Parathyroid adenoma (tissue), 2 donors: ENCODE measurements around the gene NCKAP5.
A peak's percentile ranks its signal among the peaks of the same experiment; 100 is the strongest.

Experiments
- H2AFZ ChIP-seq: fragments of 300-600 bp; sonication (generic); one replicate; pipeline ENCODE4 v1.7.0; 2017; ENCODE audit warnings: antibody characterized with exemption, mild to moderate bottlenecking
- H3K27ac ChIP-seq: fragments of 300-600 bp; sonication (generic); one replicate; pipeline ENCODE4 v1.7.0; 2017
- H3K27me3 ChIP-seq: fragments of 300-600 bp; sonication (generic); one replicate; pipeline ENCODE4 v1.7.0; 2017; ENCODE audit warnings: low read length; ENCODE audit not compliant: control insufficient read depth, insufficient read depth
- H3K36me3 ChIP-seq: fragments of 300-600 bp; sonication (generic); one replicate; pipeline ENCODE4 v1.7.0; 2017; ENCODE audit warnings: low read length; ENCODE audit not compliant: control insufficient read depth, insufficient read depth
- H3K4me1 ChIP-seq: fragments of 300-600 bp; sonication (generic); one replicate; pipeline ENCODE4 v1.7.0; 2017; ENCODE audit warnings: control low read depth
- H3K4me2 ChIP-seq: fragments of 300-600 bp; sonication (generic); one replicate; pipeline ENCODE4 v1.7.0; 2017; ENCODE audit warnings: low read length
- H3K4me3 ChIP-seq: fragments of 300-600 bp; sonication (generic); one replicate; pipeline ENCODE4 v1.7.0; 2017; ENCODE audit warnings: low read depth, low read length
- H3K79me2 ChIP-seq: fragments of 300-600 bp; sonication (generic); one replicate; pipeline ENCODE4 v1.7.0; 2017; ENCODE audit warnings: control low read depth
- H3K9ac ChIP-seq: fragments of 300-600 bp; sonication (generic); one replicate; pipeline ENCODE4 v1.7.0; 2017; ENCODE audit warnings: mild to moderate bottlenecking
- H3K9me3 ChIP-seq: fragments of 300-600 bp; sonication (generic); one replicate; pipeline ENCODE4 v1.7.0; 2017; ENCODE audit warnings: low read length; ENCODE audit not compliant: control insufficient read depth
- CTCF ChIP-seq: fragments of 300-600 bp; sonication (generic); IDR thresholded peaks from one replicate; pipeline ENCODE4 v1.7.0; 2017; ENCODE audit warnings: antibody characterized with exemption, mild to moderate bottlenecking
- donor health status: primary hyperparathyroidism.

NCKAP5 gene

GRCh38 chr2:133569286-133569830 lies 1.1 kb upstream of the NCKAP5 start:
- no peaks in the 10 kb centered on the region for H3K9me3 ChIP-seq
- H3K4me3 ChIP-seq = no peak overlapping the region
- H3K36me3 ChIP-seq = no peaks in the 10 kb centered on the region
- no peak for TF ChIP-seq CTCF
- no peaks in the 10 kb centered on the region for H3K27me3 ChIP-seq
- H3K9ac ChIP-seq = no peak overlapping the region
- no peak overlapping the region for H3K27ac ChIP-seq
- H2AFZ ChIP-seq = no peak overlapping the region
- no peaks in the 10 kb centered on the region for H3K79me2 ChIP-seq
- H3K4me1 ChIP-seq = no peaks in the 10 kb centered on the region
- no peak overlapping the region for H3K4me2 ChIP-seq

- Histone ChIP-seq H3K79me2 (no peaks in the 10 kb centered on the region), H3K27ac (no peak overlapping the region), H3K9ac (no peak overlapping the region), H3K27me3 (no peaks in the 10 kb centered on the region), H3K4me1 (no peaks in the 10 kb centered on the region), H2AFZ (peak overlapping the region; percentile 4), H3K4me2 (no peak overlapping the region), H3K9me3 (no peaks in the 10 kb centered on the region), H3K4me3 (no peak overlapping the region), H3K36me3 (no peaks in the 10 kb centered on the region)
- TF ChIP-seq CTCF = no peak
These were observed 335 bp upstream of the NCKAP5 start for GRCh38 chr2:133568598-133568997.

- Histone ChIP-seq H3K4me2 (no peak overlapping the region), H3K4me1 (no peaks in the 10 kb centered on the region), H3K9ac (no peak overlapping the region), H2AFZ (no peak overlapping the region), H3K27ac (no peak overlapping the region), H3K36me3 (no peaks in the 10 kb centered on the region), H3K9me3 (no peaks in the 10 kb centered on the region), H3K27me3 (no peaks in the 10 kb centered on the region), H3K4me3 (no peak overlapping the region), H3K79me2 (no peaks in the 10 kb centered on the region)
- TF ChIP-seq CTCF = no peak
These were observed 5.7 kb downstream of the NCKAP5 start for GRCh38 chr2:133562558-133562957.

GRCh38 chr2:133561045-133561852 lies 7.0 kb downstream of the NCKAP5 start:
- Histone ChIP-seq H3K9ac (no peak overlapping the region), H3K27ac (no peak overlapping the region), H3K36me3 (no peaks in the 10 kb centered on the region), H3K4me2 (no peak overlapping the region), H3K9me3 (no peaks in the 10 kb centered on the region), H3K4me3 (no peak overlapping the region), H3K79me2 (no peaks in the 10 kb centered on the region), H2AFZ (no peak overlapping the region), H3K4me1 (no peaks in the 10 kb centered on the region), H3K27me3 (no peaks in the 10 kb centered on the region)
- TF ChIP-seq CTCF = peak; percentile 80

GRCh38 chr2:133557614-133558013 lies 10.6 kb downstream of the NCKAP5 start:
- no peaks in the 10 kb centered on the region for H3K79me2 ChIP-seq
- no peak for TF ChIP-seq CTCF

More at GRCh38 chr2:133557614-133558013, 10.6 kb downstream of the NCKAP5 start:
- H3K27ac ChIP-seq = no peak overlapping the region
- H3K4me1 ChIP-seq = no peaks in the 10 kb centered on the region
- no peaks in the 10 kb centered on the region for H3K27me3 ChIP-seq
- H3K4me3 ChIP-seq = no peak overlapping the region
- H2AFZ ChIP-seq = no peak overlapping the region
- H3K4me2 ChIP-seq = no peak overlapping the region
- no peaks in the 10 kb centered on the region for H3K9me3 ChIP-seq
- H3K36me3 ChIP-seq = no peaks in the 10 kb centered on the region
- no peak overlapping the region for H3K9ac ChIP-seq
